ENCODE results near the gene RNF215.

Gene RNF215

GRCh38 chr22:30332994-30333706, 54.1 kb downstream of the RNF215 start:
- no peak for DNase-seq (ENCODE audit: low spot score)

GRCh38 chr22:30332551-30332950, 54.7 kb downstream of the RNF215 start:
- DNase-seq (ENCODE audit: low spot score), result no peak

All from CD4-positive, alpha-beta T cell treated with Interleukin-2 at 100 ng/mL for 4 hours (primary cell).